ENCODE measurements around the gene STAG3. TPM values are rescaled to one million over a fixed set of nuclear protein-coding genes. Genes with fewer than 3 reads are reported as not detected.
A peak's percentile ranks its signal among the peaks of the same experiment; 100 is the strongest.

Gene STAG3
- total RNA-seq, 1 donor from 2014 or later, result 0.36 TPM

DNA sequence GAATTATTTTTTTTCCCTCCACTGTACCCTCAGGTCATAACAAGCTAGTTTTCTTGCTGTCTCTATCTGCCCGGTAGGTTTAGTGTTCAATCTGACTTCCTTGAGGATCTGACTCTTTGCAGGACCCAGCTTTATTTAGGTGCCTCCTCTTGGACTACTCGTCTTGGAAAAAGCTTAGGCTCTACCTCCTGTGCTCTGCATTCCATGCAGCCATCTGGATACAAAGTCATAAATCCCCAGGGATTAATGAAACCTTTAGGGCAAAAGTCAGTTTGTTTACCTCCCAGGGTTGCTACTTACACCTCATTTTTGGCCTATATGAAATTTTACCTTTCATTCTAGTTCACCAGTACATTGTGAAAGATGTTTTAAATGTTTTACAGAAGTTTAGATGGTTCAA, 8.0 kb downstream of the STAG3 start:
- H3K9me3 Mint-ChIP-seq (ENCODE audit: unreplicated experiment), result no peaks in the 10 kb centered on the region
- Histone ChIP-seq H3K27me3 (ENCODE audit: insufficient read depth, low read length) (no peaks in the 10 kb centered on the region), H3K79me2 (ENCODE audit: insufficient read depth, low read length) (no peaks in the 10 kb centered on the region), H3K4me1 (ENCODE audit: insufficient read depth, low read length) (no peaks in the 10 kb centered on the region), H3K9me3 (ENCODE audit: insufficient read depth, low read depth, low read length) (no peaks in the 10 kb centered on the region), H3K36me3 (ENCODE audit: insufficient read depth, low read length) (no peaks in the 10 kb centered on the region), H3K4me3 (ENCODE audit: insufficient read depth, low read depth, low read length) (no peak overlapping the region), H3K4me2 (ENCODE audit: low read length) (no peak overlapping the region), H2AFZ (ENCODE audit: low read depth, low read length) (no peak overlapping the region), H3K27ac (ENCODE audit: low read depth, low read length) (no peak overlapping the region), H3K9ac (ENCODE audit: low read length) (no peak overlapping the region), H4K20me1 (ENCODE audit: insufficient read depth, low read length) (no peaks in the 10 kb centered on the region)
- peaks cover 20% of the 10 kb centered on the region for H3K27me3 Mint-ChIP-seq (ENCODE audit: low read depth, unreplicated experiment)
- FAIRE-seq (no peak), DNase-seq (ENCODE audit: low read depth) (no peak)
- no peak for TF ChIP-seq EZH2 (IDR thresholded peaks at IDR 0.05; ENCODE audit: insufficient read depth, low read length)
- H3K36me3 Mint-ChIP-seq (ENCODE audit: low read depth, unreplicated experiment), result no peaks in the 10 kb centered on the region
- no peak overlapping the region for H3K4me3 Mint-ChIP-seq (ENCODE audit: unreplicated experiment)
- H3K4me1 Mint-ChIP-seq (ENCODE audit: low read depth, unreplicated experiment), result peaks cover 5% of the 10 kb centered on the region
- H3K27ac Mint-ChIP-seq (ENCODE audit: unreplicated experiment), result no peak overlapping the region

DNA sequence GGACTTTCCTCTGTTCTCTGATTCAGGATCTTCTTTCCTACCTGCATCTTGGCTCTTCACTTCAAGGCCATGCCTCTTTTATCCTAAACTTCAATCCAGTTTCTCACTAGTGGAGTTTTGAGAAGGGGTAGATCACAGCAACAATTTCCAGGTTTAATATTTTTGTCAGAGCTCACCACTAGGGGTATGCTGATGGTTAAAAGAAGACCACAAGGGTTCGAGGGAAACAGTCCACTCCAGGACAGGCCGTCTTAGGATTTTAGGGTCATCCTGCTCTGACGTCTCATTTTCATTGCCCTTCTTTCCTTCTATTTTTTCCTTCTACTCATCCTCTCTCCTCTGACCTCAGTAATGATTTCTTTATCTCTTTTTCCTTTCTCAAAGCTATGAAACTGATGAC, 11.3 kb downstream of the STAG3 start:
- Mint-ChIP-seq H3K27ac (ENCODE audit: unreplicated experiment) (no peak overlapping the region), H3K4me1 (ENCODE audit: low read depth, unreplicated experiment) (peaks cover 12% of the 10 kb centered on the region), H3K4me3 (ENCODE audit: unreplicated experiment) (no peak overlapping the region), H3K36me3 (ENCODE audit: low read depth, unreplicated experiment) (no peaks in the 10 kb centered on the region), H3K27me3 (ENCODE audit: low read depth, unreplicated experiment) (peaks cover 13% of the 10 kb centered on the region), H3K9me3 (ENCODE audit: unreplicated experiment) (no peaks in the 10 kb centered on the region)
- no peak for FAIRE-seq
- no peaks in the 10 kb centered on the region for H4K20me1 ChIP-seq (ENCODE audit: insufficient read depth, low read length)
- H2AFZ ChIP-seq (ENCODE audit: low read depth, low read length), result no peak overlapping the region
- no peak overlapping the region for H3K27ac ChIP-seq (ENCODE audit: low read depth, low read length)
- H3K9ac ChIP-seq (ENCODE audit: low read length), result no peak overlapping the region
- no peak overlapping the region for H3K4me3 ChIP-seq (ENCODE audit: insufficient read depth, low read depth, low read length)
- no peaks in the 10 kb centered on the region for H3K9me3 ChIP-seq (ENCODE audit: insufficient read depth, low read depth, low read length)
- H3K79me2 ChIP-seq (ENCODE audit: insufficient read depth, low read length), result no peaks in the 10 kb centered on the region
- TF ChIP-seq, protein P1, sequence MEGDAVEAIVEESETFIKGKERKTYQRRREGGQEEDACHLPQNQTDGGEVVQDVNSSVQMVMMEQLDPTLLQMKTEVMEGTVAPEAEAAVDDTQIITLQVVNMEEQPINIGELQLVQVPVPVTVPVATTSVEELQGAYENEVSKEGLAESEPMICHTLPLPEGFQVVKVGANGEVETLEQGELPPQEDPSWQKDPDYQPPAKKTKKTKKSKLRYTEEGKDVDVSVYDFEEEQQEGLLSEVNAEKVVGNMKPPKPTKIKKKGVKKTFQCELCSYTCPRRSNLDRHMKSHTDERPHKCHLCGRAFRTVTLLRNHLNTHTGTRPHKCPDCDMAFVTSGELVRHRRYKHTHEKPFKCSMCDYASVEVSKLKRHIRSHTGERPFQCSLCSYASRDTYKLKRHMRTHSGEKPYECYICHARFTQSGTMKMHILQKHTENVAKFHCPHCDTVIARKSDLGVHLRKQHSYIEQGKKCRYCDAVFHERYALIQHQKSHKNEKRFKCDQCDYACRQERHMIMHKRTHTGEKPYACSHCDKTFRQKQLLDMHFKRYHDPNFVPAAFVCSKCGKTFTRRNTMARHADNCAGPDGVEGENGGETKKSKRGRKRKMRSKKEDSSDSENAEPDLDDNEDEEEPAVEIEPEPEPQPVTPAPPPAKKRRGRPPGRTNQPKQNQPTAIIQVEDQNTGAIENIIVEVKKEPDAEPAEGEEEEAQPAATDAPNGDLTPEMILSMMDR (IDR thresholded peaks at IDR 0.05; ENCODE audit: insufficient read depth, low read depth, low read length), result no peak
- no peak for TF ChIP-seq EZH2 (IDR thresholded peaks at IDR 0.05; ENCODE audit: insufficient read depth, low read length)
- no peaks in the 10 kb centered on the region for H3K27me3 ChIP-seq (ENCODE audit: insufficient read depth, low read length)
- no peaks in the 10 kb centered on the region for H3K4me1 ChIP-seq (ENCODE audit: insufficient read depth, low read length)
- H3K4me2 ChIP-seq (ENCODE audit: low read length), result no peak overlapping the region
- no peak for DNase-seq (ENCODE audit: low read depth)
- H3K36me3 ChIP-seq (ENCODE audit: insufficient read depth, low read length), result no peaks in the 10 kb centered on the region

DNA sequence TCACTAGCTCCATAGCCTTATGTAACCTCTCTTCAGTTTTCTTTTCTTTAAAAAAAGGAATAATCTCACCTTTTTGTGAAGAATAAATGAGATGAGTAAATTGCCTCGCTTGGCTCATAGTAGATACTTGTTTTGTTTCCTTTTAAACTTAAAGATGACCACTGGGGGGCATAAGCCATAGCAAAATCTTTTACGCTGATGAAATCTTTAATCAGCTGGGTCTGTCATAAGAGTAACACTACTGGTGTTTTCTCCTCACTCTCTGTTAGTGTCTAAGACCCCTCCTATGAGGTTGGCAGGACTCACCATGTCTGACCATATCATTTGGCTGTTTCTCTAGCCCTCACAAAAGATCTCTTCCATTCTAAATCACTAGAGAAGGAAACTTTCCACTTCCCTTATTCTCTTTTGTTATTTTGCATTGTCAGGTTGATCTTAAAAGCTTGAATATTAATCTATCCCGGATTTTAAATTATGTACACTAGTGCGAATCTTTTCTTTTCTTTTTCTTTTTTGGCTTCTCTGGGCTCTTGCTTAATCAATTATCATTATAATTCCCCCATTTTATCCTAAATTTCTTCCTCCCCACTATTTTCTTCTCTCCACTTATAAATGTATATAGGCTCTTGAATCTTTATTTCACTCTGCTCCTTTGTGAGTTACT, 12.5 kb downstream of the STAG3 start:
- Histone ChIP-seq H3K9ac (ENCODE audit: low read length) (no peak overlapping the region), H3K79me2 (ENCODE audit: insufficient read depth, low read length) (no peaks in the 10 kb centered on the region), H3K4me2 (ENCODE audit: low read length) (no peak overlapping the region), H3K27me3 (ENCODE audit: insufficient read depth, low read length) (no peaks in the 10 kb centered on the region), H3K36me3 (ENCODE audit: insufficient read depth, low read length) (no peaks in the 10 kb centered on the region), H4K20me1 (ENCODE audit: insufficient read depth, low read length) (no peaks in the 10 kb centered on the region), H3K4me1 (ENCODE audit: insufficient read depth, low read length) (no peaks in the 10 kb centered on the region), H3K27ac (ENCODE audit: low read depth, low read length) (no peak overlapping the region), H3K4me3 (ENCODE audit: insufficient read depth, low read depth, low read length) (no peak overlapping the region), H2AFZ (ENCODE audit: low read depth, low read length) (no peak overlapping the region), H3K9me3 (ENCODE audit: insufficient read depth, low read depth, low read length) (no peaks in the 10 kb centered on the region)
- TF ChIP-seq, protein P1 (IDR thresholded peaks at IDR 0.05; ENCODE audit: insufficient read depth, low read depth, low read length), result peak; percentile 38
- TF ChIP-seq EZH2 (IDR thresholded peaks at IDR 0.05; ENCODE audit: insufficient read depth, low read length), result no peak
- H3K4me1 Mint-ChIP-seq (ENCODE audit: low read depth, unreplicated experiment), result peaks cover 12% of the 10 kb centered on the region
- H3K27me3 Mint-ChIP-seq (ENCODE audit: low read depth, unreplicated experiment), result peaks cover 13% of the 10 kb centered on the region
- peak overlapping the region; percentile 85 for H3K27ac Mint-ChIP-seq (ENCODE audit: unreplicated experiment)
- peak; percentile 18 for DNase-seq (ENCODE audit: low read depth)
- no peak overlapping the region for H3K4me3 Mint-ChIP-seq (ENCODE audit: unreplicated experiment)
- no peaks in the 10 kb centered on the region for H3K9me3 Mint-ChIP-seq (ENCODE audit: unreplicated experiment)
- H3K36me3 Mint-ChIP-seq (ENCODE audit: low read depth, unreplicated experiment), result no peaks in the 10 kb centered on the region
- peak; percentile 45 for FAIRE-seq

Data from astrocyte (in vitro differentiated cells and primary cell).